ENCODE data around the gene PAX2. TPM values are rescaled to one million over a fixed set of nuclear protein-coding genes. Genes with fewer than 3 reads are reported as not detected.

PAX2 gene
- total and polyA plus RNA-seq, 2 experiments from 2014 or later: not detected

DNA sequence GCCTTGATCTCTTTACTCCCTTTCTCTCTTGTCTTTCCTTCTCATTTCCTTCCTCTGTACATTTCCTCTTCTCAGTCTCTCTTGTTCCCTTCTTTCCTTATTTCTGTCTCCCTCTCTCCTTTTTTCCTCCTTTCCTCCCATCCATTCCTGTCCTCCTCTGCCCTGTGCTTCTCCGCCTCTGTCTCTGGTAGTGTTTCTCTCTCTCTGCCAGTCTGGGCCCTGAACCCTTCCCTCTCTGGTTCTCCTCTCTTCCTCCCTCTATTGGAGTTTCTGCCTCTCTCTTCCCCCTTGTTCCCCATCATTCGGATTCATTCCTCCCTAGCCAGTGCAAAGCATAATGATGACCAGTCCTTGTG lies 13.2 kb upstream of the PAX2 start:
- 71% methylated on average over 2 of the region's 2 CpGs for WGBS (ENCODE audit: low lambda C conversion rate, missing lambda C conversion rate)
- no peak for DNase-seq (ENCODE audit: low spot score)
- Histone ChIP-seq H3K9me2 (replicated peaks; ENCODE audit: insufficient read depth) (no peaks in the 10 kb centered on the region), H2AFZ (no peak overlapping the region), H3K27me3 (peaks cover 100% of the 10 kb centered on the region), H3K36me3 (replicated peaks; ENCODE audit: insufficient read depth, low read depth) (no peaks in the 10 kb centered on the region), H3K4me3 (no peak overlapping the region), H3K27ac (no peak overlapping the region), H3K4me1 (ENCODE audit: insufficient read depth) (peaks cover 27% of the 10 kb centered on the region), H4K20me1 (ENCODE audit: insufficient read depth, poor library complexity, severe bottlenecking) (no peaks in the 10 kb centered on the region), H3K9me3 (ENCODE audit: low read depth) (no peaks in the 10 kb centered on the region), H3K79me2 (no peaks in the 10 kb centered on the region), H3K4me2 (no peak overlapping the region)
- TF ChIP-seq EZH2 (IDR thresholded peaks at IDR 0.05; ENCODE audit: borderline replicate concordance) (peak; percentile 7), EZH2phosphoT487 (IDR thresholded peaks at IDR 0.05; ENCODE audit: low read depth, severe bottlenecking, unreplicated experiment) (peak; percentile 6)
- TF ChIP-seq, protein P1, sequence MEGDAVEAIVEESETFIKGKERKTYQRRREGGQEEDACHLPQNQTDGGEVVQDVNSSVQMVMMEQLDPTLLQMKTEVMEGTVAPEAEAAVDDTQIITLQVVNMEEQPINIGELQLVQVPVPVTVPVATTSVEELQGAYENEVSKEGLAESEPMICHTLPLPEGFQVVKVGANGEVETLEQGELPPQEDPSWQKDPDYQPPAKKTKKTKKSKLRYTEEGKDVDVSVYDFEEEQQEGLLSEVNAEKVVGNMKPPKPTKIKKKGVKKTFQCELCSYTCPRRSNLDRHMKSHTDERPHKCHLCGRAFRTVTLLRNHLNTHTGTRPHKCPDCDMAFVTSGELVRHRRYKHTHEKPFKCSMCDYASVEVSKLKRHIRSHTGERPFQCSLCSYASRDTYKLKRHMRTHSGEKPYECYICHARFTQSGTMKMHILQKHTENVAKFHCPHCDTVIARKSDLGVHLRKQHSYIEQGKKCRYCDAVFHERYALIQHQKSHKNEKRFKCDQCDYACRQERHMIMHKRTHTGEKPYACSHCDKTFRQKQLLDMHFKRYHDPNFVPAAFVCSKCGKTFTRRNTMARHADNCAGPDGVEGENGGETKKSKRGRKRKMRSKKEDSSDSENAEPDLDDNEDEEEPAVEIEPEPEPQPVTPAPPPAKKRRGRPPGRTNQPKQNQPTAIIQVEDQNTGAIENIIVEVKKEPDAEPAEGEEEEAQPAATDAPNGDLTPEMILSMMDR (IDR thresholded peaks at IDR 0.05; ENCODE audit: poor library complexity): no peak

DNA sequence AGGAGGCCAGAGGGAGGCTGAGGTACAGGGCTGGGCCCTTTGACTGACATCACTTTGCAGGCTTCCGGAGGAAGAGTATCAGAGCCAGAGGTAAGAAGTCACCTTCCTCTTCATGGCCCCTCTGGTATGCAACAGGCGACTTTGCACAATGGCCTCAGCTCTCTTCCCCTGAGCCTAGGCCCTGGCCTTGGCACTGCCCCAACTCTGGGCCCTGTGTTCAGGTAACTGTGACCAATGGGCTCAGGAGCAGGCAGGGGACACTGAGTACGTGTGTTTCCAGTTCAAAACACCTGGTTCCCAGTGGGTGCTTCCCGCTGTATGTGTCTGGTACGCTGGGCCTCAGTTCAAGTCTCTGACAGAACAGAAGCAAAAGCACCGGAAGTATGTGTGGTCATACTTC lies 12.1 kb upstream of the PAX2 start:
- Histone ChIP-seq H3K79me2 (no peaks in the 10 kb centered on the region), H3K27me3 (peaks cover 100% of the 10 kb centered on the region), H3K4me3 (no peak overlapping the region), H3K4me2 (no peak overlapping the region), H3K9me3 (ENCODE audit: low read depth) (no peaks in the 10 kb centered on the region), H3K4me1 (ENCODE audit: insufficient read depth) (peaks cover 30% of the 10 kb centered on the region), H2AFZ (no peak overlapping the region), H3K27ac (no peak overlapping the region), H3K9me2 (replicated peaks; ENCODE audit: insufficient read depth) (no peaks in the 10 kb centered on the region), H3K36me3 (replicated peaks; ENCODE audit: insufficient read depth, low read depth) (no peaks in the 10 kb centered on the region), H4K20me1 (ENCODE audit: insufficient read depth, poor library complexity, severe bottlenecking) (no peaks in the 10 kb centered on the region)
- TF ChIP-seq EZH2 (IDR thresholded peaks at IDR 0.05; ENCODE audit: borderline replicate concordance) (no peak), EZH2phosphoT487 (IDR thresholded peaks at IDR 0.05; ENCODE audit: low read depth, severe bottlenecking, unreplicated experiment) (no peak)
- TF ChIP-seq, protein P1 (IDR thresholded peaks at IDR 0.05; ENCODE audit: poor library complexity): no peak
- WGBS (ENCODE audit: low lambda C conversion rate, missing lambda C conversion rate): 49% methylated on average over 6 of the region's 6 CpGs
- DNase-seq (ENCODE audit: low spot score): no peak

DNA sequence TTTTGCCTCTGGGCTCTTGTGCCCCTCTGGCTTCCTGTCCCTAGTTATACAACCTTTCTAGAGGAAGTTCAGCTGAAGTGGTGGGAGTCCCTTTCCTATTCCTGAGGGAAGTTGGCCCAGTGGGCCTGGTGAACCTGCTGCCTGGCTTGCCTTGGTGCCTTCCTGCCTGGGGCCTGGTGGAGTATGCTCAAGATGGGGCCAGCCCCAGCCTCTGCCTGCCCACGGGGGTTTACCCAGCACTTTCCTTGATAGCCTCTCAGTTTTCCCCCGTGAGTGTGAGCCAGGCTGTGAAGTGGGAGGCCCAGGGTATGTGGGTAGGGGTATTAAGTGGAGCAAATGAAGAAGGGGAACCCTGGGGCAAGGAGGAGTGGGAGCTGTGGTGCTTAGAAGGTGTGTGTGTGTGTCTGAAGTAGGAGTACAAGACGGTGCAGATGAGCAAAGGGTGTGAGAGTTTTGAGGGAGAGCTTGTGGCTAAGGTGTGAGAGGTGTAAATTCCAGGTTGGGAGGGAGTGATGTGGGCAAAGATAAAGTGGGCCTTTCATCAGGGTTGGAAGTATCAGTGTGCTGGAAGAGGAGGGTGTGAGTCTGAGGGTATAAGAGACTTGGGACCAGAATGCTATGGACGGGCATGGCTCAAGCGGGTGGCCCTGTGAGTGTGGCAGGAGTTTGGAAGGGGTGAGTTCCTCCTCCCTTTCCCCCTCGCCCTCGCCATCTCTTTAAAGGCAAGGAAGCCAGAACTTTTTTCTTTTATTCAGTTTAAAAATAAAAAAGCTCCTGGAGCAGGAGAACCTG lies 10.9 kb upstream of the PAX2 start:
- no peak overlapping the region for H2AFZ ChIP-seq

More for the DNA sequence above, 10.9 kb upstream of the PAX2 start:
- WGBS (ENCODE audit: low lambda C conversion rate, missing lambda C conversion rate): 39% methylated on average over 7 of the region's 7 CpGs
- Histone ChIP-seq H4K20me1 (ENCODE audit: insufficient read depth, poor library complexity, severe bottlenecking) (no peaks in the 10 kb centered on the region), H3K27me3 (peaks cover 100% of the 10 kb centered on the region), H3K36me3 (replicated peaks; ENCODE audit: insufficient read depth, low read depth) (no peaks in the 10 kb centered on the region), H3K4me1 (ENCODE audit: insufficient read depth) (peaks cover 33% of the 10 kb centered on the region), H3K27ac (no peak overlapping the region), H3K9me2 (replicated peaks; ENCODE audit: insufficient read depth) (no peaks in the 10 kb centered on the region), H3K79me2 (no peaks in the 10 kb centered on the region), H3K4me3 (no peak overlapping the region), H3K4me2 (no peak overlapping the region), H3K9me3 (ENCODE audit: low read depth) (no peaks in the 10 kb centered on the region)
- TF ChIP-seq, protein P1 (IDR thresholded peaks at IDR 0.05; ENCODE audit: poor library complexity): no peak
- TF ChIP-seq EZH2 (IDR thresholded peaks at IDR 0.05; ENCODE audit: borderline replicate concordance) (no peak), EZH2phosphoT487 (IDR thresholded peaks at IDR 0.05; ENCODE audit: low read depth, severe bottlenecking, unreplicated experiment) (no peak)
- DNase-seq (ENCODE audit: low spot score): no peak

Measured in hepatocyte (in vitro differentiated cells).